NCI-H128 (cell line): Measurements from ENCODE around the gene A4GNT.
"Not testable (repeated sequence)": the region's sequence is repeated elsewhere in the genome, so short reads cannot be mapped to it uniquely, and the experiment has no call there.

Source experiments
- DNase-seq: peaks from one replicate; lab custom pipeline; 2025; ENCODE audit not compliant: unreplicated experiment; lab: John Stamatoyannopoulos, UW

The A4GNT gene

GRCh38 chr3:138132239-138132638 is at the start of gene A4GNT:
Gene A4GNT (minus strand): TSS chr3:138132390. CDS start chr3:138131256, 1,134 bp downstream.
- no peak for DNase-seq

GRCh38 chr3:138180375-138181029 is 48.3 kb upstream of the A4GNT start:
- peak; percentile 29 for DNase-seq

DNA sequence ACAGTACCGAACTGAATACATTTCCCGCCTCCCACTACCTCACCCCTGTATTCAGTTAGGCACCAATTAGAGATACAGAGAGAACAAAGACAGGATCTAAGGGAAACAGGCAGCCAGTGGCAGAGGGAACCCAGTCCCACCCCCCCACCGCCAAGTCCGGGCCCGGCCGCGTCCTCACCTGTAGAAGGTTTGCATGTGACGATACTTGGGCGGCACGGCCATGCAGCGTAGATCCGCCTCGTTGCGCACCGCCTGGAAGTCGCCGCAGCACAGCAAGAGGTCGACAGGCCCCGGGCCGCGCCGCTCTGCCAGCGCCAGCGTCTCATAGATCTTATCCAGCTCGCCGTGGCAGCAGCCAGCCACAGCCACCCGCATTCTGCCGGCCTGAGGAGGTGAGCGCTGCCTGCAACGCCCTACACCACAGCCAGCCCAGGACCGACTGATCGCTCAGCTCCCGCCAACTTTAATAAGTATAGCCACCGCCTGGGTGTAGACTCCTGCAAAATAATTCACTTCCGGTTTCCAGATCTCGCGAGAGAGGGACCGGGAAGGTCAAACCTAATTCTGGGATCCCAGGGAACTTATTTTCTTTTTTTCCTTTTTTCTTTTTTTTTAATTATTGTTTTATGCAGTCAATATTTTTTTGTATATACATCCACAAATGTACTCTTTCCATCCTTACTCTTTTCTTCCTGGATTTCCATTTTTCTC is 42.4 kb upstream of the A4GNT start, which contains the start of gene DBR1:
DBR1 (minus strand) TSS at position 501 of the 711 bp plus-strand sequence; CDS start at position 375, 126 bp downstream.
- peak; percentile 82 for DNase-seq

GRCh38 chr3:138173769-138174420 is 41.7 kb upstream of the A4GNT start:
- DNase-seq: no peak

- no peak for DNase-seq
These were observed 40.4 kb upstream of the A4GNT start for GRCh38 chr3:138172625-138173024.

GRCh38 chr3:138165061-138165460 is 32.9 kb upstream of the A4GNT start:
- DNase-seq: no peak

GRCh38 chr3:138157743-138158142 is 25.6 kb upstream of the A4GNT start:
- DNase-seq: no peak

DNA sequence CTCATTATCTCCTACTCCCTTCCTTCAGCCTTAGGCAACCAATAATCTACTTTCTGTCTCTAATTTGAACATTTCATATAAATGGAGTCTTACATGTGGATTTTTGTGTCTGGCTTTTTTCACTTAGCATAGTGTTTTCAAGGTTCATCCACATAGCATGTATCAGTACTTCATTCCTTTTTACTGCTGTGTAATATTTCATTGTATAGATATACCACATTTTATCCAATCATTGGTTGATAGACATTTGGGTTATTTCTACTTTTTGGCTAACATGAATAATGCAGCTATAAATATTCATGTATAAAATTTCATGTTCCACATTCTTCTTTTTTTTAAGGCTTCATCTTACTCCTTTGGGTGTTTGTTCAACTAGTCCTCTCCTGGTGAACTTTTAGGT is 22.3 kb upstream of the A4GNT start:
- no peak for DNase-seq

- no peak for DNase-seq
These were observed 16.3 kb upstream of the A4GNT start for GRCh38 chr3:138148503-138148902.

DNA sequence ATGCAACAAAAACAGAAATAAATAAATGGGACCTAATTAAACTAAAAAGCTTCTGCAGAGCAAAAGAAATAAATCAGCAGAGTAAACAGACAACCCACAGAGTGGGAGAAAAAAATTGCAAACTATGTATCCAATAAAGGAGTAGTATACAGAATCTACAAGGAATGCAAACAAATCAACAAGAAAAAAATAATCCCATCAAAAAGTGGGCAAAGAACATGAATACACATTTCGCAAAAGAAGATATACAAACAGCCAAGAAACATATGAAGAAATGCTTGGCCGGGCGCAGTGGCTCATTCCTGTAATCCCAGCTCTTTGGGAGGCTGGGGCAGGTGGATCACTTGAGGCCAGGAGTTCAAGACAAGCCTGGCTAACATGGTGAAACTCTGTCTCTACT is 10.0 kb upstream of the A4GNT start:
- DNase-seq: not testable (repeated sequence)

DNA sequence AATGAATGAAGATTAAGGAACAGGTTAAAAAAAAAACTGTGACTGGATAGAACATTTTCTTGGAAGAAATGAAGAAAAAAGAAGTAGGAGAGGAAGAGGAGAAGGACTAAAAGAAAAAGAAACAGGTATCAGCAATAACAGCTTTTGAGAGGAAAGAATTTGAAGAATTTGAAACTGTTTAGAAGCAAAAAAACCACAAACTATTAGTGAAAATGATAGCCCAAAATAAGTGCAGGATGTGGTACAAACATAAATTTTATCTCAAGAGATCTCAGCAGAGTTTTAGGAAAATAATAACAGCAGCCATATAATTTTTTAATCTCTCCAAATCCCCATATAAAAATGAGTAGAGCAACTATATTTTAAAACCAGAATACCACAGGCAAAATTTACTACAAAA is 8.8 kb upstream of the A4GNT start:
- DNase-seq: no peak

DNA sequence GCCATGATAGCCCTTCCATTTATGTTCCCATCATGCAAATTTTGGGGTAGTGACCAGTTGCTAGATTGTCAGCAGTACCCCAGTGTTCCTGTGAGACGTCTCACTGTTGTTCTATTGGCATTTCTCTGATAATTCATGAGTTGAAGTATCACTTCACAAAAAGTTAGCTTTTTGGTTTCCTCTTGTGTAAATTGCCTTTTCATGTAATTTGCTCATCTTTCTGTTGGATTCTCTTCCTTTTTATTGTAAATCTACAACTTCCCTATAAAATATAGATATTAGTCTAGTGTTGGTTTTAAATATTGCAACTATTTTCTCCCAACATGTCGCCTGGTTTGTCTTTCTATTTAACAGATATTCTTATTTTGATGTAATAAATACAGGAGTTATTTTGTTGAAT is 7.5 kb upstream of the A4GNT start:
- DNase-seq: no peak

GRCh38 chr3:138137861-138138260 is 5.7 kb upstream of the A4GNT start:
- DNase-seq: no peak

- DNase-seq: no peak
These were observed 4.0 kb upstream of the A4GNT start for GRCh38 chr3:138136201-138136600.

GRCh38 chr3:138135833-138136194 is 3.6 kb upstream of the A4GNT start:
- DNase-seq: no peak

GRCh38 chr3:138135146-138135832 is 3.1 kb upstream of the A4GNT start:
- DNase-seq: no peak

- DNase-seq: no peak
These were observed 4.4 kb downstream of the A4GNT start for GRCh38 chr3:138127636-138128365.

DNA sequence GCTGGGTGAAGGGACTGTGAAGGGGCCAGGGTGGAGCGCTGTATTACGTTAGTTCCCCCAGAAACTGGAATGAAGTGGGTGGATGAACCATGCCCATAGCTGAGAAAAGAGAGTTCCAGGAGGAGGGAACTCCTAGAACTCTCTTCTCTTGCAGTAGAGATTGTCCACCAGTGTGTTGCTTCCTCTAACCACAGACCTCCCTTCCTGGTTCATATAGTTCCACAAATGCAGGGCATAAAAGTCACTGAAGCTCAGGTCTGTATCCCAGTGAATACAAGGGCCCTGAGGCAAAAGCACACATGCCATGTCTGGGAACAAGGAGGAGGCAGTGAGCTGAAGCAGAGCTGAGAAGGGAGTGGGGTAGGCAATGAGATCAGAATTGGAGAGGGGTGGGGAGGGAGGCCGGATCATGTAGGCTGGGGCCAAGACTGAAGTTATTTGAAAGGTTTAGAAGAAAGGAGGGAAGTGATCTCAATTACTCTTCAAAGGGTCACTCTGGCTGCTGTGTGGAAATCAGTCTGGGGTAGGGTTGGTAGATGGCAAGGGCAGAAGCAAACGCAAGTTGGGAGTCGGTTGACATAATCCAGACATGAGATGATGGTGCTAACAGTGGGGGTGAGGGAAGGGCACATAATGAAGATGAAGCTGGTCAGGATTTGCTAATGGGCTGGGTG is 6.5 kb downstream of the A4GNT start:
- no peak for DNase-seq

DNA sequence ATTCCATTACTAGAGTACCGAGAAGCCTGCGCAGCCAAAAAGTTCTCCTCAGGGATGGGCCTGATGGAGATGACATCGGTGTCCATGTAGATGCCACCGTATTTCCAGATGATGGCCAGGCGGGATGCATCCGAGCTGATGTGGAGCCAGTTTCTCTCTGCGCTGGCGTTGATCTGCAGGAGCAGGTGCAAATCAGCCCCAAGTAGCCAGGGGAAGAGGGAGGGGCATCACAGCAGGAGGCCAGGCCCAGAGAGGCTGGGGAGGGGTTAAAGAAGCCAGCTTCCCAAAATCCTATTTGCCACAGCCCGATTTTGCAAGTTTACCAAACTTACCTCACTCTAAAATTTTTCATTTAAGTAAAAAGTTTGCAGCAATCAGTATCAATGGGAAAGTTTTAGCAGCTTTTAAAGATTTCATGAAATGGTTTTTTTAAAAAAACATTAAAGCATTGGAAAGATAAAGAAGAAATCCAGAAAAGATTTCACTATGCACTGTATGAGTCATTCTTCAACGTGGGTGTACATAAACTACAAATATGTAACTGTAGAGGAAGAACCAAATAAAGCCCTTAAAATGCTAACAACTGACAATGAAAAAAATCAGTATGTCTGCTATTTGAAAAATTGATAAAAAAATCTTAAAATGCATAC is 7.4 kb downstream of the A4GNT start:
- DNase-seq: no peak

DNA sequence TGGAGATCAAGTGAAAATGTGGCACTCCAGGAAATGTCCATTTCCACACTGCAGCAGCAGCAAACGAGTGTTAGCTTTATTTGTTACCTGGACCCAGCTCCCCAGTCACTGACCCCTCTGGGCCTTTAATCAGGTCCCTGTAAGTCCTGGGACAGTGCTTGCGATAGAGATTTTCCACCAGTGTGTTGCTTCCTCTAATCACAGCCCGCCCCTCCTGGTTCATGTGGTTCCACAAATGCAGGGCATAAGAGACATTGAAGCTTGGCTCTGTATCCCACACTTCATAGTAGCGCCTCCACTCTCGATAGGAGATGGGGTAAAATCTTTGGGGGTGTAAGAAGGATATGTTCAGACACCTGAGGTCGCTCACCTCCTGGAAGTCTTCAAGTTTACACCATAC is 8.0 kb downstream of the A4GNT start:
- DNase-seq: no peak
